K562 (cell line): ENCODE data around the gene BOLL. TPM values are rescaled to one million over a fixed set of nuclear protein-coding genes. Genes with fewer than 3 reads are reported as not detected.
A peak's percentile ranks its signal among the peaks of the same experiment; 100 is the strongest.

ENCODE experiments used
- ATF7 ChIP-seq: fragments of 450-650 bp; IDR thresholded peaks from 2 replicates; pipeline ENCODE4 v1.7.1; 2014; ENCODE audit warnings: mild to moderate bottlenecking, moderate library complexity
- BRF1 ChIP-seq: IDR thresholded peaks from 3 replicates; pipeline ENCODE4 v1.6.1; 2011; ENCODE audit warnings: borderline replicate concordance, mild to moderate bottlenecking; ENCODE audit not compliant: insufficient read length; ENCODE audit errors: extremely low read depth
- C11orf30 ChIP-seq: fragments of 450-650 bp; IDR thresholded peaks from 2 replicates; pipeline ENCODE4 v1.6.1; 2016; ENCODE audit warnings: low read depth, mild to moderate bottlenecking
- CEBPB ChIP-seq: fragments of 450-650 bp; IDR thresholded peaks from 2 replicates; pipeline ENCODE4 v1.6.1; 2016; ENCODE audit warnings: missing genetic modification characterization, missing compliant biosample characterization
- E2F3 ChIP-seq: fragments of 250-450 bp; sonication (Bioruptor Pico); IDR thresholded peaks from 2 replicates; pipeline ENCODE4 v1.4.0; 2020; ENCODE audit warnings: mild to moderate bottlenecking
- ELF2 ChIP-seq: fragments of 250-450 bp; sonication (Bioruptor Pico); IDR thresholded peaks from 2 replicates; pipeline ENCODE4 v1.5.0; 2021; ENCODE audit warnings: mild to moderate bottlenecking
- EP300 ChIP-seq: IDR thresholded peaks from 2 replicates; pipeline ENCODE4 v1.6.1; 2012; ENCODE audit warnings: low read length, improper control_type of control experiment
- FOXJ2 ChIP-seq: fragments of 200-800 bp; sonication (Bioruptor generic); IDR thresholded peaks from 2 replicates; pipeline ENCODE4 v1.6.1; 2016; ENCODE audit warnings: missing genetic modification characterization, missing compliant biosample characterization
- FUS ChIP-seq: fragments of 200-400 bp; formaldehyde crosslinking; optimal IDR thresholded peaks from 2 replicates; pipeline ENCODE3; 2017; ENCODE audit warnings: low read depth, low read length
- KDM5B ChIP-seq: fragments of 200-600 bp; sonication (generic); IDR thresholded peaks from 2 replicates; pipeline ENCODE4 v1.6.1; 2012; ENCODE audit warnings: low read depth, mild to moderate bottlenecking, moderate library complexity, low read length, control low read depth, inconsistent platforms; ENCODE audit not compliant: insufficient replicate concordance
- MECOM ChIP-seq: fragments of 250-450 bp; sonication (Bioruptor Pico); IDR thresholded peaks from 2 replicates; pipeline ENCODE4 v1.8.0; 2022; ENCODE audit warnings: inconsistent platforms
- MEIS2 ChIP-seq: fragments of 450-650 bp; IDR thresholded peaks from 2 replicates; pipeline ENCODE4 v1.6.1; 2014; ENCODE audit warnings: mild to moderate bottlenecking; ENCODE audit not compliant: partially characterized antibody
- RBM15 ChIP-seq: fragments of 200-400 bp; formaldehyde crosslinking; IDR thresholded peaks from 2 replicates; pipeline ENCODE4 v1.6.1; 2018; ENCODE audit warnings: mild to moderate bottlenecking, low read length, moderate library complexity; ENCODE audit not compliant: insufficient read depth
- XRCC5 ChIP-seq: fragments of 200-400 bp; formaldehyde crosslinking; IDR thresholded peaks from 2 replicates; pipeline ENCODE4 v1.6.1; 2017; ENCODE audit warnings: low read depth, mild to moderate bottlenecking, low read length
- ZNF134 ChIP-seq: fragments of 250-450 bp; sonication (Bioruptor Pico); conservative IDR thresholded peaks from 2 replicates; pipeline ENCODE4 v1.4.0; 2020
- ZNF3 ChIP-seq: fragments of 250-450 bp; sonication (Bioruptor Pico); IDR thresholded peaks from 2 replicates; pipeline ENCODE4 v1.5.0; 2021; ENCODE audit warnings: mild to moderate bottlenecking, moderate library complexity
- ZNF507 ChIP-seq: conservative IDR thresholded peaks from 2 replicates; pipeline ENCODE4 v1.6.1; 2017; ENCODE audit warnings: missing genetic modification characterization, missing compliant biosample characterization
- polyA plus RNA-seq, 8 experiments: library from polyadenylated mRNA; depleted of rRNA in 4 of 8; stranded (reverse) in 5 of 8; unstranded in 3 of 8; fragments of >200 nt; fragmentation: Nextera tagmentation in 2 of 8; fragmentation: Illumina TruSeq in 1 of 8; extraction: Ambion mirVana in 2 of 8; extraction: Trizol in 1 of 8; gene quantifications; 2 replicates each; pipeline versions ENCODE4 v1.2.1 to v1.2.3, GENCODE V29; 2011 to 2014; ENCODE audit warnings: inconsistent platforms in 1 of 8, missing spikeins in 1 of 8
- total RNA-seq, 7 experiments: library from RNA; depleted of rRNA in 6 of 7; stranded (reverse); fragments of >200 nt in 6 of 7; fragmentation: Illumina TruSeq in 2 of 7; extraction: Trizol in 2 of 7; gene quantifications; 2 replicates each; pipeline versions ENCODE4 v1.2.1 to v1.2.3, GENCODE V29; 2011 to 2021; ENCODE audit warnings: low replicate concordance in 1 of 7
- TF ChIP-seq, protein P1 (sequence below): fragments of 250-450 bp; sonication (Bioruptor Pico); IDR thresholded peaks from 2 replicates; pipeline ENCODE4 v1.4.0; 2020; ENCODE audit warnings: mild to moderate bottlenecking, moderate library complexity
- TF ChIP-seq, protein P2 (sequence below): sonication (generic); formaldehyde crosslinking; IDR thresholded peaks from 2 replicates; pipeline ENCODE4 v1.8.1; 2023; ENCODE audit warnings: mild to moderate bottlenecking, missing genetic modification reagents
- TF ChIP-seq, protein P3 (sequence below): fragments of 250-450 bp; sonication (Bioruptor Pico); IDR thresholded peaks from 2 replicates; pipeline ENCODE4 v1.4.0; 2020

BOLL gene
- total and polyA plus RNA-seq, 9 of the 15 experiments (the other 6 are each of a cell fraction or from before 2014, with no cell fraction given) = 0.11 to 0.55 (median 0.19) TPM; not detected in 1

DNA sequence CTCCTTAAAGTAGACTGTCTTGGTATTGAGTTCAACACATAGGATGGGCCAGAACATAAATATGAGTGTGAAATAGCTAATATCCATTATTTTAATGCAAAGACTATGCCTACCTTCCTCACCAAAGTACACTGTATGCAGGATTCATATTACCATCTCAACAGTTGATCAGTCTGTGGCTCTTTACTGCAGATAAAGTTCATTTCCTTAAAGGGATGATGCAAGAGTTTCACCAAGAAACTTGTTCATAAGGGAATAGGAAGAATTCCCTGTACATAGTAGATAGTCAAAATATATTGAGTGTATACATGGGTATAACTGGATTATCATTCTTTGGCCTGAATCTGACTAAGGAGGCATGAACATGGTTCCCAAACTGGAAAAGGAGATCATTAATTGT is 44.9 kb downstream of the BOLL start (continued):
- TF ChIP-seq, protein P1, sequence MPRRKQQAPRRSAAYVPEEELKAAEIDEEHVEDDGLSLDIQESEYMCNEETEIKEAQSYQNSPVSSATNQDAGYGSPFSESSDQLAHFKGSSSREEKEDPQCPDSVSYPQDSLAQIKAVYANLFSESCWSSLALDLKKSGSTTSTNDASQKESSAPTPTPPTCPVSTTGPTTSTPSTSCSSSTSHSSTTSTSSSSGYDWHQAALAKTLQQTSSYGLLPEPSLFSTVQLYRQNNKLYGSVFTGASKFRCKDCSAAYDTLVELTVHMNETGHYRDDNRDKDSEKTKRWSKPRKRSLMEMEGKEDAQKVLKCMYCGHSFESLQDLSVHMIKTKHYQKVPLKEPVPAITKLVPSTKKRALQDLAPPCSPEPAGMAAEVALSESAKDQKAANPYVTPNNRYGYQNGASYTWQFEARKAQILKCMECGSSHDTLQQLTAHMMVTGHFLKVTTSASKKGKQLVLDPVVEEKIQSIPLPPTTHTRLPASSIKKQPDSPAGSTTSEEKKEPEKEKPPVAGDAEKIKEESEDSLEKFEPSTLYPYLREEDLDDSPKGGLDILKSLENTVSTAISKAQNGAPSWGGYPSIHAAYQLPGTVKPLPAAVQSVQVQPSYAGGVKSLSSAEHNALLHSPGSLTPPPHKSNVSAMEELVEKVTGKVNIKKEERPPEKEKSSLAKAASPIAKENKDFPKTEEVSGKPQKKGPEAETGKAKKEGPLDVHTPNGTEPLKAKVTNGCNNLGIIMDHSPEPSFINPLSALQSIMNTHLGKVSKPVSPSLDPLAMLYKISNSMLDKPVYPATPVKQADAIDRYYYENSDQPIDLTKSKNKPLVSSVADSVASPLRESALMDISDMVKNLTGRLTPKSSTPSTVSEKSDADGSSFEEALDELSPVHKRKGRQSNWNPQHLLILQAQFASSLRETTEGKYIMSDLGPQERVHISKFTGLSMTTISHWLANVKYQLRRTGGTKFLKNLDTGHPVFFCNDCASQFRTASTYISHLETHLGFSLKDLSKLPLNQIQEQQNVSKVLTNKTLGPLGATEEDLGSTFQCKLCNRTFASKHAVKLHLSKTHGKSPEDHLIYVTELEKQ (CRISPR knock-in tag) = no peak
- TF ChIP-seq ZNF3 (no peak), RBM15 (no peak), C11orf30 (no peak), XRCC5 (no peak), ZNF507 (tag) (no peak), MECOM (no peak), CEBPB (tag) (0 out of 2 replicates have a peak, but pooled peaks have one; percentile 47), KDM5B (no peak), EP300 (peak; percentile 39; the same call in 1 of the 2 replicates), FOXJ2 (no peak), FUS (no peak), ELF2 (CRISPR knock-in tag) (no peak), BRF1 (no peak), ATF7 (peak; percentile 42; the same call in 1 of the 2 replicates), MEIS2 (no peak), E2F3 (CRISPR knock-in tag) (no peak), ZNF134 (CRISPR knock-in tag) (no peak)
- TF ChIP-seq, protein P2, sequence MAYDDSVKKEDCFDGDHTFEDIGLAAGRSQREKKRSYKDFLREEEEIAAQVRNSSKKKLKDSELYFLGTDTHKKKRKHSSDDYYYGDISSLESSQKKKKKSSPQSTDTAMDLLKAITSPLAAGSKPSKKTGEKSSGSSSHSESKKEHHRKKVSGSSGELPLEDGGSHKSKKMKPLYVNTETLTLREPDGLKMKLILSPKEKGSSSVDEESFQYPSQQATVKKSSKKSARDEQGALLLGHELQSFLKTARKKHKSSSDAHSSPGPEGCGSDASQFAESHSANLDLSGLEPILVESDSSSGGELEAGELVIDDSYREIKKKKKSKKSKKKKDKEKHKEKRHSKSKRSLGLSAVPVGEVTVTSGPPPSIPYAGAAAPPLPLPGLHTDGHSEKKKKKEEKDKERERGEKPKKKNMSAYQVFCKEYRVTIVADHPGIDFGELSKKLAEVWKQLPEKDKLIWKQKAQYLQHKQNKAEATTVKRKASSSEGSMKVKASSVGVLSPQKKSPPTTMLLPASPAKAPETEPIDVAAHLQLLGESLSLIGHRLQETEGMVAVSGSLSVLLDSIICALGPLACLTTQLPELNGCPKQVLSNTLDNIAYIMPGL (CRISPR knock-in tag) = no peak
- TF ChIP-seq, protein P3, sequence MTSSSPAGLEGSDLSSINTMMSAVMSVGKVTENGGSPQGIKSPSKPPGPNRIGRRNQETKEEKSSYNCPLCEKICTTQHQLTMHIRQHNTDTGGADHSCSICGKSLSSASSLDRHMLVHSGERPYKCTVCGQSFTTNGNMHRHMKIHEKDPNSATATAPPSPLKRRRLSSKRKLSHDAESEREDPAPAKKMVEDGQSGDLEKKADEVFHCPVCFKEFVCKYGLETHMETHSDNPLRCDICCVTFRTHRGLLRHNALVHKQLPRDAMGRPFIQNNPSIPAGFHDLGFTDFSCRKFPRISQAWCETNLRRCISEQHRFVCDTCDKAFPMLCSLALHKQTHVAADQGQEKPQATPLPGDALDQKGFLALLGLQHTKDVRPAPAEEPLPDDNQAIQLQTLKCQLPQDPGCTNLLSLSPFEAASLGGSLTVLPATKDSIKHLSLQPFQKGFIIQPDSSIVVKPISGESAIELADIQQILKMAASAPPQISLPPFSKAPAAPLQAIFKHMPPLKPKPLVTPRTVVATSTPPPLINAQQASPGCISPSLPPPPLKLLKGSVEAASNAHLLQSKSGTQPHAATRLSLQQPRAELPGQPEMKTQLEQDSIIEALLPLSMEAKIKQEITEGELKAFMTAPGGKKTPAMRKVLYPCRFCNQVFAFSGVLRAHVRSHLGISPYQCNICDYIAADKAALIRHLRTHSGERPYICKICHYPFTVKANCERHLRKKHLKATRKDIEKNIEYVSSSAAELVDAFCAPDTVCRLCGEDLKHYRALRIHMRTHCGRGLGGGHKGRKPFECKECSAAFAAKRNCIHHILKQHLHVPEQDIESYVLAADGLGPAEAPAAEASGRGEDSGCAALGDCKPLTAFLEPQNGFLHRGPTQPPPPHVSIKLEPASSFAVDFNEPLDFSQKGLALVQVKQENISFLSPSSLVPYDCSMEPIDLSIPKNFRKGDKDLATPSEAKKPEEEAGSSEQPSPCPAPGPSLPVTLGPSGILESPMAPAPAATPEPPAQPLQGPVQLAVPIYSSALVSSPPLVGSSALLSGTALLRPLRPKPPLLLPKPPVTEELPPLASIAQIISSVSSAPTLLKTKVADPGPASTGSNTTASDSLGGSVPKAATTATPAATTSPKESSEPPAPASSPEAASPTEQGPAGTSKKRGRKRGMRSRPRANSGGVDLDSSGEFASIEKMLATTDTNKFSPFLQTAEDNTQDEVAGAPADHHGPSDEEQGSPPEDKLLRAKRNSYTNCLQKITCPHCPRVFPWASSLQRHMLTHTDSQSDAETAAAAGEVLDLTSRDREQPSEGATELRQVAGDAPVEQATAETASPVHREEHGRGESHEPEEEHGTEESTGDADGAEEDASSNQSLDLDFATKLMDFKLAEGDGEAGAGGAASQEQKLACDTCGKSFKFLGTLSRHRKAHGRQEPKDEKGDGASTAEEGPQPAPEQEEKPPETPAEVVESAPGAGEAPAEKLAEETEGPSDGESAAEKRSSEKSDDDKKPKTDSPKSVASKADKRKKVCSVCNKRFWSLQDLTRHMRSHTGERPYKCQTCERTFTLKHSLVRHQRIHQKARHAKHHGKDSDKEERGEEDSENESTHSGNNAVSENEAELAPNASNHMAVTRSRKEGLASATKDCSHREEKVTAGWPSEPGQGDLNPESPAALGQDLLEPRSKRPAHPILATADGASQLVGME (CRISPR knock-in tag) = no peak
